GM10248 (cell line): ENCODE results near the gene RENBP.

ENCODE experiments used
- CTCF ChIA-PET: fragments of 300-600 bp; sonication (Branson Sonifier 250); formaldehyde crosslinking; extraction: SDS; loops from one replicate; lab custom pipeline; 2021; ENCODE audit warnings: antibody characterized with exemption; lab: Yijun Ruan, JAX
- POLR2A ChIA-PET: fragments of 350-650 bp; sonication (Branson Sonifier 250); formaldehyde crosslinking; extraction: SDS; loops from one replicate; lab custom pipeline; 2020; ENCODE audit warnings: antibody characterized with exemption; lab: Yijun Ruan, JAX
- DNase-seq: peaks from one replicate; pipeline ENCODE4 v3.0.0; 2012; ENCODE audit errors: extremely low spot score
- CTCF ChIP-seq: IDR thresholded peaks from 2 replicates; pipeline ENCODE4 v1.5.1; 2012; ENCODE audit warnings: mild to moderate bottlenecking, low read depth; ENCODE audit errors: extremely low read depth, missing control alignments, control extremely low read depth

RENBP gene

GRCh38 chrX:153931151-153931550 lies 13.3 kb downstream of the RENBP start:
- TF ChIP-seq CTCF: no peak

DNA sequence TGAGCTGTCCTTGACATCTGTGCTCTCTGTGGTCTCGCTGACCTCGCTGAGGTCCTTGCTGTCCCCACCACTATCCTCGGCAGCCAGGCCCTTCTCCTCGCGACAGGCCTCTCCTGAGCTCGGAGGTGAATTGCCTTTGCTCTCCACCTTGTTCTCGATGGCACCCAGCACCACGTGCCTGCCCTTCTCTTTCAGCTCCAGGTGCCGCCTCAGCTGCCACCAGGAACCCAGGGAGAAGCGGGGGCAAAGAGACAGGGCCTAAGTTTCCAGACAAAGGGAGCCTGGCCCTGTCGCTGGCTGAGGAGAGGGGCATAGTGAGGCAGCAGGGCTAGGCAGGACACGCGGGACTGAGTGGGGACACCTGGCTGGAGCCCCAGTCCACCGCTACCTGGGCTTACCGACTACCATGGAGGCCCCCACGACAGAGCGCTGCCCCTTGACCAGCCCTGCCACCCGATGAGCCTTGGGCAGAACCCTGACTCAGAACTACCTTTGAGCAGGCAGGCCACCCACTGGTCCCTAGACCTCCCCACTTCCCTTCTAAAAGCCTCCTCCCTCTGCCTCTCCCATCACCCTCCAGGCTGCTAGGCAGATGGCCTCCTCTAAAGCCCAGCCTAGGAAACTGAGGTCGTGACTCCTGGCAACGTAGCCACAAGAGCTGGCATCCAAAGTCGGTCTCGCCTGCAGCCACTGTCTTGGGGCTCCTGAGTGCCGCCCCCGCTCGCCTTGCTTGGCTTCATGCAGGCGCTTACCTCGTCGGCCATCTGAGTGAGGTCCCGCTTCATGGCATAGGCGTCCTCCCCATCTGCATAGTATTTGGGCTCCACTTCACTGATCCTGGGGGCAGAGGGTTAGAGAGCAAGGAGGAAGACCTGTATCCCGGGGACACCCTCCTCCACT lies 14.2 kb downstream of the RENBP start:
- ChIA-PET CTCF (interaction anchor here (14.1 kb wide), 1 partner anchor 19 kb away, joined by 187 read pairs; the partner anchor contains the start of gene RENBP), POLR2A (no interaction called here)
- no peak for TF ChIP-seq CTCF

More at GRCh38 chrX:153931151-153931550, 13.3 kb downstream of the RENBP start:
- POLR2A ChIA-PET: no interaction called here
- no peak for DNase-seq
- CTCF ChIA-PET: interaction anchor here (14.1 kb wide), 1 partner anchor 18 kb away, joined by 187 read pairs; the partner anchor contains the start of gene RENBP

DNA sequence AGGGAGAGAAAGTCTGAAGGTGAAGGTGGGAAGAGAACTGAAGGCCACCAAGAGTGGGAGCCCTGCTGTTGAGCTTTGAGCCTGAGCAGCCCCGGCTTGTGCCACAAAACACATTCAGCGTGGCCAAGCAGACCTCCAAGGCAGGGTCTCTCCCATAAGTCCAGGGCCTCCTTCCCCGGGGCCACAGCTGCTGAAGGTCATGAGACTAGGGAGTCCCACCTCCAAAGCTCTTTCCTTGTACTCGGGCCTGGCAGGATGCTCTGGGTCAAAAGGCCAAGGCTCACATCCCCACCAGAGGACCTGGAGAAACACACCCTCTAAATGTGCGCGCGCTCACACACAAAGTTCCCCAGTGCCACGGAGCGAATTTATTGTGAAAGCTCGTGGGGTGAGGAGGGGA lies 14.9 kb downstream of the RENBP start:
- POLR2A ChIA-PET: no interaction called here
- TF ChIP-seq CTCF: no peak
- no peak for DNase-seq
- CTCF ChIA-PET: interaction anchor here (14.1 kb wide), 1 partner anchor 19 kb away, joined by 187 read pairs; the partner anchor contains the start of gene RENBP

More for the DNA sequence above, 14.2 kb downstream of the RENBP start:
- no peak for DNase-seq

- DNase-seq: no peak
- no peak for TF ChIP-seq CTCF
- ChIA-PET CTCF (interaction anchor here (1.2 to 14.1 kb wide), 2 partner anchors 11 to 20 kb away, joined by 3 to 187 read pairs; partner anchors contain the start of gene RENBP), POLR2A (no interaction called here)
These were observed 15.6 kb downstream of the RENBP start for GRCh38 chrX:153928846-153929245.

DNA sequence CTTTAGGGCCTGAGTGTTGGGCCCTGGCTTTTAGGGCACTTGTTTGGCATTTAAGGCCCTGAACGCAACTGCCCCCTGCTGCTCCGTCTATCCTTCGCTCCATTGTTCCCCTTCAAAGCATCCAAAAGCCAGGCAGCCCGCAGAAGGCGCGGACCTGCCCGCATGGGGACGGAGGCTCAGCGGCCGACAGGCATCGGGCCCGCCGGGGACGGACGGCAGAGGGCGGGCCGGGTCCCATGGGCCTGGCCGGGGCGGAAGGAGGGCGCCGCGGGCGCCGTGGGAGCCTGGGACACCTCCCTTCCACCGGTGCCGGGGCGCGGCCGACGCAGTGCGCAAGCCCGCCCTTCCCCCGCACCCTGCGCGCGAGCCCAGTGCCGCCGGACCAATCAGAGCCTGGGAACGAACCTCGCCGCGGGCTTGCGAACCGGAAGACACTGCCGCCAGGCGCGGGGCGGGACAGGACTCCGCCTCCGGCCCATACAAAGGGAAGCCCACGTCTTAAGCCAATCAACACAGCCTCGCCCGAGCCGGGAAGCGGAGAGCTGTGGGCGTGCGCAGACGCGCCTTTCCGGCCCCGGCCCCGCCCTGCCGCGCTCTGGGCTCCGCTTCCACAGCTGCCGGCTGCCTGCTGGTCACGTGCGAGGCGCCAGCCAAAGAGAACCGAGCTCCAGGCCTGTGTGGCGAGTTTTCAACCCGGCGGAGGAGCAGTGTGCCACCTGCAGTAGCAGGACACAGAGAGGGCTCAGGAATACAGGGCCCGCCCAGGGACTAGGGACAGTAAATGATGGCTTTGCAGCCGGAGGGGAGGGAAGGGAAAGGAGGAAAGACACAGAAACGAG lies 16.3 kb downstream of the RENBP start:
- no peak for TF ChIP-seq CTCF
- POLR2A ChIA-PET: no interaction called here
- CTCF ChIA-PET: interaction anchor here (1.2 to 14.1 kb wide), 2 partner anchors 11 to 21 kb away, joined by 3 to 187 read pairs; partner anchors contain the start of gene RENBP
- DNase-seq: peak; percentile 97

- TF ChIP-seq CTCF: no peak
- no peak for DNase-seq
- ChIA-PET POLR2A (no interaction called here), CTCF (interaction anchor here (14.1 kb wide), 1 partner anchor 21 kb away, joined by 187 read pairs; the partner anchor contains the start of gene RENBP)
These were observed 16.8 kb downstream of the RENBP start for GRCh38 chrX:153927672-153927921.
